ENCODE results near the gene SCG5.
"Not testable (repeated sequence)": the region's sequence is repeated elsewhere in the genome, so short reads cannot be mapped to it uniquely, and the experiment has no call there.

The SCG5 gene, protein sequence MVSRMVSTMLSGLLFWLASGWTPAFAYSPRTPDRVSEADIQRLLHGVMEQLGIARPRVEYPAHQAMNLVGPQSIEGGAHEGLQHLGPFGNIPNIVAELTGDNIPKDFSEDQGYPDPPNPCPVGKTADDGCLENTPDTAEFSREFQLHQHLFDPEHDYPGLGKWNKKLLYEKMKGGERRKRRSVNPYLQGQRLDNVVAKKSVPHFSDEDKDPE

DNA sequence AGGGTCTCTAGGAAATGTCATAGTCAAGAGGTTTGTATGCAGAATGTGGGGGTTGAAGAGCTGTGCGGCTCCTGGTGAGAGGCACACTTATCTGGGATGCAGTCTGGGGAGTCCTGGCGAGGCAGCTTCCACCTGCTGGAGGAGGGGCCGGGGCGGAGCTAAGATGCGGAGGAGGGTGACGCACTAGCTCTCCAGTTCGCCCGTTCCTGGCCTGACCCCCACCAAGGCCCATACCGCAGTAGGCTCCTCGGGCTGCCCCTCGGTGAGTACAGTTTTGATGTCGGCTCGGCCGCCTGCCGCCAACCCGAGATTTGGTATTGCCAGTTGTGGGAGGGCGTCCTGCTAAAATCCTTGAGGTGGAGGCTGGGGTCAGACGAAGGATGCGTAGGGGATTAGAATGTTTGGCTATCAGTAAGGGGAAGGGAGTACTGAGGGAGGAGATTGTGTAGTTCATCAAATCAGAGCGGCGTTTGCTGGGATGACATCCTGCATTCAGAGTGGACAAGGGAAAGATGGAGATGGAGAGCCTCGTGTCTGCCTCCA, at the start of gene SCG5:
Gene SCG5 (plus strand): TSS at position 194 of the 543 bp plus-strand sequence. CDS start 1,883 bp downstream, outside the sequence.
- no peak for DNase-seq

GRCh38 chr15:32593151-32593550, 48.4 kb upstream of the SCG5 start, which contains the start of gene GOLGA8N:
TSS of gene GOLGA8N (plus strand) at chr15:32593456.
- DNase-seq: not testable (repeated sequence)

GRCh38 chr15:32609518-32609917, 32.0 kb upstream of the SCG5 start:
- not testable (repeated sequence) for DNase-seq

- DNase-seq: not testable (repeated sequence)
Measured at GRCh38 chr15:32610719-32611118, 30.8 kb upstream of the SCG5 start.

DNA sequence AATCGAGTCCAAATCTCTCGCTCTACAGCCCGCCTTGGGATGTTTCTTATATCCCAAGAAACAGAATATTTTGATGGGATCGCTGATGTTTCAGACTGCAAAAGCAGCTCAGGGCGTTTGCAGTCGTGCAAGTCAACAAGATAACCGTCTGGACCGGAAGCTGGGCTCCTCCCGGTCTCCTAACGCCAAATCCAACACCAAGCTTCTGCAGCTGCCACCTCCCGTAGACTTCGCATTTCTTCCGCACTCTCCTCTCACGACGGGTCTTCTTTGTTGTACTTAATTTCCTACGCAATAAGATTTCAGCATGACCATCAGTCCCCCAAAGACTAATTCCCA, 26.8 kb upstream of the SCG5 start:
- not testable (repeated sequence) for DNase-seq

GRCh38 chr15:32615051-32615870, 26.2 kb upstream of the SCG5 start, which contains the start of gene ARHGAP11A:
TSS of gene ARHGAP11A (plus strand) at chr15:32615504. CDS start at chr15:32616212, 708 bp downstream.
- not testable (repeated sequence) for DNase-seq

- not testable (repeated sequence) for DNase-seq
Measured at GRCh38 chr15:32615871-32616426, 25.6 kb upstream of the SCG5 start.

DNA sequence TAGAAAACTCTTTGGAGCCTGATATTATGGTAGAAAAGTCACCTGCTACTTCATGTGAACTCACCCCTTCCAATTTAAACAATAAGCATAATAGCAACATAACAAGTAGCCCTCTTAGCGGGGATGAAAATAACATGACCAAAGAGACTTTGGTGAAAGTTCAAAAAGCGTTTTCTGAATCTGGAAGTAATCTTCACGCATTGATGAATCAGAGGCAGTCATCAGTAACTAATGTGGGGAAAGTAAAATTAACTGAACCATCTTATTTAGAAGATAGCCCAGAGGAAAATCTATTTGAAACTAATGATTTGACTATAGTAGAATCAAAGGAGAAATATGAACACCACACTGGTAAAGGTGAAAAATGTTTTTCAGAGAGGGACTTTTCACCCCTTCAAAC, 5.1 kb upstream of the SCG5 start:
- no peak for DNase-seq

- DNase-seq: no peak
Measured at GRCh38 chr15:32636908-32637567, 4.5 kb upstream of the SCG5 start.

DNA sequence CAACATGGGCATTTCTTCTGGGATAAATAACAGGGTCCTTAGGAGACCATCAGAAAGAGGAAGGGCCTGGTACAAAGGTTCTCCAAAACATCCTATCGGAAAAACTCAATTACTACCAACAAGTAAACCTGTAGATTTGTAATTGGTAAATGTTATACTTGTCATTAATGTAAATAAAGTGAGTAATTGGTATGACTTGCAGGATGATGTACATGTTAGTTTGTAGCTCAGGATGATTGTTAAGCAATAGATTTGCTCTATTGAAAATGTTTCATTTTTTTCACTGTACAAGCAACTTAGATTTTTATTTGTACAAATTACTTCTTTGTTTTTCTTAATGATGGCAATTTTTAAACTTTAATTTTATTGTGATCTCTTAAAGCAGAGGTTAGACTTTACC, 3.8 kb upstream of the SCG5 start:
- no peak for DNase-seq

DNA sequence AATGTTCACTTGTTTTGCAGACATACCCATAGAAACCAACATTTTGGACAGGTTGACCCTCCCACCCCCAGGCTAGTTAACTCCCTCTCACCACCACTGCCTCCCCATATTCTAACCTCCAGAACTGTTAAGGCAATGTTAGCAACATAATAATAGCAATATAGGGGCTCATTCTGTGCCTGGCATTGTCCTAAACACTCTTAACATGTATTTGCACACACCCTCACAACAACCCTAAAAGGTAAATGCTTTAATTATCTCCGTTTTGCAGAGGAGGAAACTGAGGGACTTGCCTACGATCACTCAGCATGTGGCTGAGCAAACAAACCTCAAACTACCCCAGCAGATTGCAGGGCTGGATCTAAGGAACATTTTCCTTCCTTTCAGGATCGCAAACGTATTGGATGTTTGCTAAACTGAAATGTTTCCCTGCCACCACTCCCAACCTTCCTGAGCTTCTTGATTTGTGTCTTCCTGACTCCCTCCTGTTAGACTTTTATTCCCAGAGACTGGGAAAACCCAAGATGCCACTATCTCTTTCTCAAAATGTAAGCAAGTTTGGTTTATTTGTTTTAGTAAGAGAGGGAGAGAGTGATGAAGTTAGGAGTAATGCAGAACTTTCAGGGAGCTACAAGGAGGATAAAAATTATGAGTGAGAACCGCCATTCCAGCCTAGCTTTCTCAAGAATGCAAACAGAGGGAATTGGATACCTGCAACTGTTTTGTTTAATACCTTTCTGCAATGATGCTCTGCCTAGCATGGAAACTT, 1.3 kb downstream of the SCG5 start:
- DNase-seq: no peak

GRCh38 chr15:32643907-32644445, 2.5 kb downstream of the SCG5 start:
- DNase-seq: no peak

- no peak for DNase-seq
Measured at GRCh38 chr15:32646291-32646690, 4.8 kb downstream of the SCG5 start.

DNA sequence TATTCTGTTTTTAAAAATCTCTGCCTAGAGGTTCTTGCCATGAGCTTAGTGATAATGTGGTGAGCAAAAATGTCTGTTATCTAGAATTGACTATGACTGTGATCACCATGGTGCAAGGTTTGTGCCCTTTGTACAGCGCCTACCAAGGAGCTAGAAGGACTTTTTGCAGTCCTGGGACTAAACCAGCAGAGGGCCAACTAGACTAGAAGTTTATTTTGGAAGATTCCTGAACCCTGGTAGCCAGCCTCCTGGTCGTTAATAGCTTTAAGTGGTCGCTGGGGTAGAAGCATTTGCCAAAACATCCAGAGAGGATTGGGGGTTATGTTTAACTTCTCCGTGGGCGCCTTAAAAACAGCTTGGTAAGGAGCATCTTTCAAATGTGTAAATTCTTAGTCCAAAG, 7.8 kb downstream of the SCG5 start:
- no peak for DNase-seq

DNA sequence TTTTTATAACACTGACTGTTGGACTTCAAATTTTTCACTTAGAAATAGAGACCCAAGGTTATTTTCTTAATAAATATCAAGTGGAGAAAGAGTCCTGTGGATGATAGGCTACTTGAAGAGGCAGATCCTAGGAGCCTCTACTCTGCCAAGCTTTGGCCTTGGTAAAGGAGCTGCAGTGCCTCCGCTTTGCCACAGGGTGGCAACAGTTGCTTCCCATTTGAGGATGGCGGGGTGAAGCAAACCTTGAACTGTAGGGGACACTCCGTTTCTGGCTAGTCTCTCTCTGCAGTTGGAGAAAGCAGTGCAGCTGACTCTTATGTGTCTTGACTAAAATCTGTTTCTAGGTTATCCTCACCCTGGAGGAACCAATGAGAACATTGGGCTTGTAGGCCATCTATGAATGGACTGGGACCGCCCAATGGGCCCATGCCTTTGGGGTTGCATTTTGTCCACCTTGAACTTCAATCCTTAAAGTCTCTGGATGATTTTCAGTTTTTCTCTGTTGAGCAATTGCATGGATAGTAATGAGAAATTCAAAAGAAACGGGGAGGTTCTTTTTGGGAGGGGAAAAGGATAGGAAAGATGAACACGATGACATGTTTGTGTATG, 9.8 kb downstream of the SCG5 start:
- peak in 1 of 2 donors; percentile 19 for DNase-seq

DNA sequence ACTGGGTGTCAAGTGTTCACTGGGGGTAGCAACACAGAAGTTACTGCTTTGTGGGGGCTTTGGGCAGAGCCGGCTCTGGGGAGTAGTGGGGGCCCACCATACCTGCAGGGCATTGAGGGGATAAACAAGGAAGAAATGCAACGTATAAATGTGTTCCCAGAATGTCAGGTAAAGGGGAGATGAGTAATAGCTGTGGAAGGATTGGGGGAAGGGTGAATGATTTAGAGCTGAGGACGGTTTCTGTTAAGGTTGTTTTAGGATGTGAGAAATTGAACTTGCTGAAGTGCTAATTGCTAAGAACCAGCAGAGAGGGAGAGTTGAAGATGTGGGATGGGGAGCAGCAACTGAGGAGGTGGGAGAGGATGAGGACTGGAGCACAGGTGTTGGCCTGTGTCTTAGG, 10.7 kb downstream of the SCG5 start:
- DNase-seq: no peak

DNA sequence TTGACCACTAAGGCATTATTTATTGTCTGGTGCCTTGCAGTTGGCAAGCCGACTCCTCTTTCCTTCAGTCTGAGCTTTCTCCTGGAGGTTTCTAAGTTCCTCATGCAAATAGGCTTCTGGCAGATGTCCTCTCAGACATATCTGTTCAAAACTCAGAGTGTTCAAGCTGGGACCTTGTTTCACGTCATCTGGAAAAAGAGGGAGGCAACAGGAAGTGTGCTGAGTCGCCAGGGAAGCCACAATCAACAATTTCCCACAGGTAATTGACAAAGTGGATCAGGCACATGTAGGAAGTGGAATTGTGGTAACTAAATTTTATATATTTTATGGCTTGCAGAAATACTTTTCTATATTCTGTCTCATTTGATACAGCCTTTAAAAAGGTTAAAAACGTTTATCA, 14.6 kb downstream of the SCG5 start:
- DNase-seq: no peak

DNA sequence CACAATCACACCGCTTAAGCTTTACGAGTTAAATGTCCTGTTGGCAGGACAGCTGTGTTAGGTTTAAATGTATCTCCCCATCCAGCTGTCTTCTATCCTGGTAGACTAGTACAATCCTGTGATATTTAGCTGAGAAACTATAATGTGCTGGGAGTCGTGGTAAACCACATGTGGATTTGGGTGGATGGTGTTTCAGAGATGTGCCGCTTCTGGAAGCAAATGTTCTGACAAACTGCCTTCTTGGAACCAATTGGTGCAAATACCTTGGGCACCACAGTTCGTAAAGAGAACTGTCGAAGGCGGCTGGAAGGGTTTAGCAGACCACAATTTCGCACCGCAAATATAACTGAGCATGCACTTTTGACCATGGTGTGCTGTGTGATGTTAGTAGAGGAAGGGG, 15.0 kb downstream of the SCG5 start:
- no peak for DNase-seq

DNA sequence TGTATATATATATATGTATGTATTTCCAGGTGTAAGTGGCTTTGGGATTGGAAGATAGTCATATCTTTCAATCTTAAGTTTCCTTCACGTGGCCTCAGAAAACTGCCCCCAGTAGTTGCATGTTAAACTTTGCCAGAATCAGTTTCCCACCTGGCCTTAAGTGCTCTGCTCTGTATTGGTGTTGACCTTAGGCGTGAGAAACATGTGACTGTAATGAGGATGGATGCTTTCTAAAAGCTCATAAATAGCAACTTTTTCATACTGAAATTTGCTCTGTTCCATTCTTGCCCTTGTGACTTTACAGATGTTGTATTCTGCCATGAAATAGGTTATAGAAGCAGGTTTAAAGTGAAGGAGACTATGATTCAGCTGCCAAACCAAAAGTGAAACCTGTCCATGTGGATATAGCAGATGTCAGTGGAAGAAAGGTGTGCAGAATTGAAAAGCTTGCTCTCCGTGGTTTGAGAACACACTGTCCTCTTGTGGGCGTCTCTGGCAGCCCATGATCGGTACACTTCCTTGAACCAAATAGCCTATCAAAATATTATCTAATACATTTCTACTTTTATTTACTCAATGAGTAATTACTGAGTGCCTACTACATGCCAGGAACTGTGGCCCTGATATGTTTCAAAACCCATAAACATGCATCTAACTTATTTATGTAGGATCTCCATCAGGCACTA, 15.8 kb downstream of the SCG5 start:
- DNase-seq: peak in 1 of 2 donors; percentile 22

GRCh38 chr15:32657941-32658340, 16.4 kb downstream of the SCG5 start:
- DNase-seq: no peak

Data from bone marrow (tissue), 2 donors.